ENCODE results near the gene REPS1. TPM values are rescaled to one million over a fixed set of nuclear protein-coding genes. Genes with fewer than 3 reads are reported as not detected.
A peak's percentile ranks its signal among the peaks of the same experiment; 100 is the strongest.

Gene REPS1
- polyA plus RNA-seq, 3 donors = 60.4 to 71.0 (median 68.5) TPM

GRCh38 chr6:138863321-138863720, 124.7 kb downstream of the REPS1 start:
- DNase-seq = peak; percentile 4

DNA sequence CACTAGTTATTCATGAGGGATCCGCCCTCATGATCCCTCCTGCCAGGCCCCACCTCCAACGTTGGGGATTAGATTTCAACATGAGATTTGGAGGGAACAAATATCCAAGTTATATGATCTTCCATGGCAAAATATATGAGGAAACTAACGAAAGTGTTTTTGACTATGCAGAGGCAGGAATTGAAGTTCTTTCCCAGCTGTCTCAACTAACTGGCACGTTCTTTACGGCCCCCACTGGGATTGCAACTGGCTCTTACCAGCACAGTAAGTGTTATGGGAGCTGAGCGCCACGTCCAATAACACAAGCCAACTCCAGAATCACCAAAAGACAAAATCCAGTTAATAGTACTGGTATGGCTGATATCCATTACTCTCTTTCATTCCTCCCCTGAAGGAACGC, 125.6 kb downstream of the REPS1 start:
- DNase-seq = no peak

DNA sequence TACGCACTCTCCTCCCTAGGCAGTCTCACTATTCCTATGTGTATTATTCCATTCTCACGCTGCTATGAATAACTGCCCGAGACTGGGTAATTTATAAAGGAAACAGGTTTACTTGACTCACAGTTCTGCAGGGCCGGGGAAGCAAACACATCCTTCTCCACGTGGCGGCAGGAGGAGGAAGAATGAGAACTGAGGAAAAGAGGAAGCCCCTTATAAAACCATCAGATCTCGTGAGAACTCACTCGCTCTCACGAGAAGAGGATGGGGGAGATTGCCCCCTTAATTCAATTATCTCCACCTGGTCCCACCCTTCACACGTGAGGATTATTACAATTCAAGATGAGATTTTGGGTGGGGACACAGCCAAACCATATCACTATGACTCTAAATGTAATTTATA, 130.3 kb downstream of the REPS1 start:
- DNase-seq = no peak

DNA sequence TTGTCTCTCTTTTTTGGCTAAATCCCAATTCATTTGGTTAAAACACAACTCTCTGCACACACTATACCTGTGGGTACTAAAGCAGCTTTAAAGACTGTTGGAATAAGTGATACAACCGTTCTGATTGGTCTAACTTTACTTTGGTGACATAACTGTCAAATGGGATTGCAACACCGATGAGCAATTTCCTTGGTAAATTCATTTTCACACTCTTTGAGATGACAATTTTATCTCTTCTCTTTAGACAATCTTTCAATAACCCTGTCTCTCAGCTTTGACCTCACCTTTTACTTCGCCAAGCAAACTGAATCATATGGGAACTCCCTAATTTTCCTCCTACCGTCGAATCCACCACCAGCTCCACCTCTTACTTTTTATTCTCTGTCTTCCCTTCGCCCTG, 131.4 kb downstream of the REPS1 start:
- no peak for DNase-seq

Other genes starting within 250 kb of the REPS1 start
- 10 to 100 TPM; 25.7 to 28.6 (median 28.2) TPM for gene CCDC28A, start 214.5 kb downstream of the REPS1 start, polyA plus RNA-seq (ENCODE audit: insufficient read length in 3 of 3)
- under 1 TPM; 0.21 to 0.43 (median 0.35) TPM for gene ECT2L, start 192.2 kb downstream of the REPS1 start, polyA plus RNA-seq (ENCODE audit: insufficient read length in 3 of 3)
- 10 to 100 TPM; 43.4 to 47.9 (median 43.9) TPM for gene ABRACL, start 40.5 kb upstream of the REPS1 start, polyA plus RNA-seq (ENCODE audit: insufficient read length in 3 of 3)
- 10 to 100 TPM; 12.5 to 14.4 (median 14.4) TPM for gene HECA, start 146.8 kb upstream of the REPS1 start, polyA plus RNA-seq (ENCODE audit: insufficient read length in 3 of 3)